Cortex of kidney (tissue), 1 donor: Measurements from ENCODE around the gene DGKI.
"Not testable (repeated sequence)": the region's sequence is repeated elsewhere in the genome, so short reads cannot be mapped to it uniquely, and the experiment has no call there.

Experiments used
- DNase-seq: peaks from one replicate; lab custom pipeline; 2025; lab: John Stamatoyannopoulos, UW

Gene DGKI

GRCh38 chr7:137734221-137734620, 112.6 kb downstream of the DGKI start:
- no peak for DNase-seq

DNA sequence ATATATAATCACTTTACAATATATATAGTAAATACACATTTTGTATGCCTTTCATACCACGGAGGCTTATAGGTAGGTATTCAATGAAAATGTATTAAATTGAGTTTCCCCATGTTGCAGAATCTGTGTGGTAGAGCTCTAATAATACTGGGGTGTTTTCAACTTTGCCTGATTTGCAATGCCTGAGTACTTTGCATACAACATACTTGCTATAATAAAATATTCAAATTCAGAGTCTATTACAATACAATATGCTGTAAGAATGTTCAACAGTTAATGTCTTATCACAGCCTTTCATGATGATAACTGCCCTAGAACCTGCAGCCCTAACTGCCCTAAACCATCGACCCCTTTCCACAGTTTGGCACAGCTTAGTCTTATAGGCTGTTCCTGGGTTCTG, 114.6 kb downstream of the DGKI start:
- no peak for DNase-seq

GRCh38 chr7:137731436-137731835, 115.3 kb downstream of the DGKI start:
- DNase-seq: no peak

GRCh38 chr7:137728426-137728825, 118.3 kb downstream of the DGKI start:
- no peak for DNase-seq

- DNase-seq: no peak
Measured at GRCh38 chr7:137727413-137727812, 119.4 kb downstream of the DGKI start.

- DNase-seq: no peak
Measured at GRCh38 chr7:137718355-137718754, 128.4 kb downstream of the DGKI start.

DNA sequence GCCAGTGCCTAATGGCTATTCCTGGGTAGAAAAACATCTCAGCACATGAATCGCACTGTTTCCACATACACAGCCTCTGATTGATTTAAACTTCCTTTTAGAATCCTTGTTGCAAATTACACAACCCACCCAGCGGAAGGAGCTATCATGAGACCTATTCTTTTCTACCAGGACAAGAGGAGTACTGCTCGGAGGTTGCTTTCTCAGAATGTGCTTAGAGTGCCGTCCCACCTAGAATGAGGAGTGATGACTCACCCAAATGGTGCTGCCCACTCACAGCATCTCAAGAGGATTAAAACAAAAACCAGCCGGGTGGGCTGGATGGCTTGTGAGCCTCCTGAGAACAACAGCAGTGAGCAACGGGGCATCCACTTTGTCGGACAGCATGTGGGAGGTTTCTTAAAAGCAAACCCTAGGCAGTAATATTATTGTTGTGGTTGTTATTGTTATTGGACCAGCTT, 128.9 kb downstream of the DGKI start:
- DNase-seq: no peak

GRCh38 chr7:137717045-137717444, 129.7 kb downstream of the DGKI start:
- no peak for DNase-seq

DNA sequence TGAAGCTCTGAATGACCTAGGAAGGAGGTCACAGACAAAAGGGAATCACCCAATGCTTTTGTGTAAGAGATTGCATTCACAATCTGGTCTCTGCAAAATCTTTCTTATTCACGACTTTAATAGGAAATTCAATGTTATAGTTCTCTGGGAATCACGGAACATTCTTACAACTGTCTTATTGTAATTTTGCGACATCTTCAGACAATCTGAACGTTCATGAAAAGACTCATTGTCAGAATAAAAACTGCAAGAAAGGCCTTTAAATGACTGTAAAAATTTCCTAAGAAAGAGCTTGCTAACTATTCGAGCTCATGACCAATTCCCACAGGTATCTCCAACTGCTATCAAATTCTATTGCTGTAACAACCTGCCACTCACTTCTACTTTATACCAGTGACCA, 130.7 kb downstream of the DGKI start:
- no peak for DNase-seq

- no peak for DNase-seq
Measured at GRCh38 chr7:137715533-137715932, 131.2 kb downstream of the DGKI start.

DNA sequence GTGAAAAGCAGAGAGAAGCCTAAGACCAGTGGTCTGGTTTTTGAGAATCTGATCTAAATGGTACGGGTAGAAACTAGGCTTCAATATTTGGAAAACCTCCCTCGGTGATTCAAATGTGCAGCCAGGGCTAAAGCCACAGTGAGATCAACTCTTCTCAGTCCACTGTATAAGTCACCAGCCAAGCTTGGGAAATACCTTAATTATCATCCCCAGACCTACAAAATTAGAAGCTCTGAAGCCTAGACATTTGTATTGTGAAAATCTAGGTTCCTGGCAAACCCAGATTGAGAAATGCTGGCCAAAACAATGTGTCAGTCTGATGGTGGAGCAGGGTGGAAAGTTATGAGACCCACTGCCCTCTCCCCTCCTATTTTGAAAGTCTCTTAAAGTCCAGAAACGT, 131.7 kb downstream of the DGKI start:
- DNase-seq: no peak

DNA sequence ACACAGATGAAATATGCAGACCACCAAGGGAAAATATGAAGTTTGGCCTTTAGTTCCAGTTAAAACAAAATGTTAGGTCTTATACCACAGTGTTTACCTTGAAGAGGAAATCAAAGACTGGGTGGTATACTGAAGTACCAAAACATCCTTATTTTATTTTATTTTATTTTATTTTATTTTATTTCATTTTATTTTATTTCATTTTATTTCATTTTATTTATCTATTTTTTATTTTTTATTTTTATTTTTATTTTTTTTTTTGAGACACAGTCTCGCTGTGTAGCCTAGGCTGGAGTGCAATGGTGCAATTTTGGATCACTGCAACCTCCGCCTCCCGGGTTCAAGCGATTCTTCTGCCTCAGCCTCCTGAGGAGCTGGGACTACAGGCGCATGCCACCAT, 140.4 kb downstream of the DGKI start:
- not testable (repeated sequence) for DNase-seq

DNA sequence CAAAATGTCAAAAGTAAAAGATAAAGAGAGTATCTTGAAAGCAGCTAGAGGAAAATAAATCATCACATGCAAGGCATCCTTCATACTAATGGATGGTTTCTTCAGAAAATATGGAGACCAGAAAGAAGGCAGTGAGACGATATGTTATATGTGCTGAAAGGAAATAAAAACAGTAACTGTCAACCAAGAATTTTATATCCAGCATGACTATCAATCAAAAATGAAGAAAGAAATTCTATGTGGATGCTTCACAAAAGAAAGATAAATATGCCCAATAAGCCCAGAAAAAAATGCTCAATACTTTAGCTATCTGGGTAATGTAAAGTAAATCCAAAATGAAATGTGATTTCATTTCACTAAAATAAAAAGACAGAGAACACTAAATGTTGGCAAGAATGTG, 142.1 kb downstream of the DGKI start:
- no peak for DNase-seq

DNA sequence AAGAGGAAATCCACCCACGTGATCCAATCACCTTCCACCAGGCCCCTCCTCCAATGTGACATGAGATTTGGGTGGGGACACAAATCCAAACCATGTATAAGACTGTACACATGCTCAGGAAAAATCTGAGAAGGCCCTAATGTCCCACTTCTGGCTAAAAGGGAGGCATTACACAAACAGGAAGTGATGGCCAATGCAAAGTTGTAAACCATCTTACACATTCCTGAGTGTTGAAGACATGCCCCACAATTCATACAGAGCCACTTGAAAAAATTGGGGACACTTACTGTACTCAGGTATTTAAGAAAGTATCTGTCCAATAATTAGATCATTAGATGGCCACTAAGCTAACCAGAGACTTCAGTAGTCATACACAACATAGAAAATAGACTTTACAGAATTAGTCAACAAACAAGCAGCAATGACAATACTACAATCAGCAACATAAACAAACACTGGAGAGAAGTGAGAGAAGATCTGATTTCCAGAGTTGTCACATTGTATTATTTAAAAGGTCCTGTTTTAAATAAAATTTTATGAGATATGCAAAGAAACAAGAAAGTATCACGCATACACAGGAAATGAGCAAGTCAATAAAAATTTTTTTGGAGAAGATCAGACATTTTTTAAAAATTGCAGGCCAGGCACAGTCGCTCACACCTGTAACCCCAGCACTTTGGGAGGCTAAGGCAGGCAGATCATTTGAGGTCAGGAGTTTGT, 143.3 kb downstream of the DGKI start:
- no peak for DNase-seq

GRCh38 chr7:137696988-137697387, 149.8 kb downstream of the DGKI start:
- no peak for DNase-seq

- DNase-seq: no peak
Measured at GRCh38 chr7:137696376-137696775, 150.4 kb downstream of the DGKI start.

DNA sequence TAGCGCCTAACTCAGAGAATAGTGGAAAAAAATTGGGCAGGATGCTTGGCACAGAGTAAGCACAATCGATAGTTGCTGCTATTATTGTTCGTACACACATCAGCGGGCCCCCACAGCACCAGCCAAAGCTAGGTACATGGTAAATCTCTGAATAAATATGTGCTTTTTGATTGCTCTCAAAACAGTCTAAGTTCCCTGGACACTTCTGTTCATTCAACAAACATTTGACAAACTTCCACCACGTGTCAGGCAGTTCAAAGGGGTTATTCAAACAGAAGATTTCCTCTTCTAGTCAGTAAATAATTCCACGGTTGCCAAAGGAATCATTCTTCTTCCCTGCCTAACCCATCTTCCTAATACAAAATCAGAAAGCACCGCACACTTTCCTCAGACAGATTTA, 150.8 kb downstream of the DGKI start:
- DNase-seq: no peak

DNA sequence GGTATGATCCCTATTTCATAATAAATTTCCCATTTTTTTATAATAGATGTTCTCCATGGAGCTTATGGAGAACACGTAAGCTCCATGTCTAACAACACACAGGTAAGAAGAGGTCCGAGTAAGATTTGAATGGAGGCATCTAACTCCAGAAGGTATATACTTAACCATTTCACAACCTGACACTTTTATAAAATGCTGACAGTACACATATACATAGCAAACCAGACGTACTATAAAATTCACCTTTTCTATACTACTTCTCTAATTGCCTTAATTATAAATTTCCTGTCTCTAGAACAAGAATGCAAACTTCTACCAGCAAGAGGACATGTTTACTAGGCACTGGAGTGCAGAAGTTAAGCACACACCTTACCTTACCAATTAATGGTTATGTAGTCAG, 151.3 kb downstream of the DGKI start:
- no peak for DNase-seq

DNA sequence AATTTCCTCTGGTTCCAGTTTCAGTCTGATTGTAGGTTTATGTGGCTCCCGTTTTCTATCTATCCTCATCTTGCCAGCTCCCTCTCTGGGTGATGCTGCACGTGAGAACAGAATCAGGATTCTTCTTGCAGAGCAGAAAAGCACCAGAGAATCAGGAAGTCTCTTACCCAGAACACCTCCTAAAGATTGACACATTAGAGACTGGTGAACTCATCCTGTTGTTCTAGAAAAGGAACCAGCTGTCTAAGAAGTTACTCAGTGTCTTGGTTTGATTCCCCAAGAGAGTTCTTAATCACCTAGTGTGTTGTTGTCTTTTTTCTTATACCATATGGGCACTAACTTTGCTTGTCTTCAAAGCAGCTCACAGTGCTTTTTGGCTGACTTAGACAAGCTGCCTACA, 152.4 kb downstream of the DGKI start:
- DNase-seq: no peak

- no peak for DNase-seq
Measured at GRCh38 chr7:137692399-137692798, 154.4 kb downstream of the DGKI start.

DNA sequence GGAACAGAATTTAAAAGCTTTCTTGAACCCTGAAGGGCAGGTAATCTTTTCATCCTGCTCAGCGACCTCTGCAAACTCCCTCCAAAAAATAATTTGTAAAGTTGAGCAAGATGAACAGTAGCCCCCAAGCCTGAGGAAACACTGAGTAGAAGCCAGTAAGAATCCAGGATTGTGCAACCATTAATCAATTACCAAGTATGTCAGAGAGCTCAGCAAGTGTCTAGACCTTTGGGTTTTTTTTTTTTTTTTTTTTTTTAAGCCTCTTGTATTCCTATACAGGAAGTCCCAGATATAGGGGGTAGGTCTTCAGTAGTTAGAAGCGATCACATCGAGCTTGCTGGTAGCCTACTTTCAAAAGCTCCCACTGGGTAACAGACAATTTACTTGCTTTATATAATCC, 155.2 kb downstream of the DGKI start:
- DNase-seq: no peak

DNA sequence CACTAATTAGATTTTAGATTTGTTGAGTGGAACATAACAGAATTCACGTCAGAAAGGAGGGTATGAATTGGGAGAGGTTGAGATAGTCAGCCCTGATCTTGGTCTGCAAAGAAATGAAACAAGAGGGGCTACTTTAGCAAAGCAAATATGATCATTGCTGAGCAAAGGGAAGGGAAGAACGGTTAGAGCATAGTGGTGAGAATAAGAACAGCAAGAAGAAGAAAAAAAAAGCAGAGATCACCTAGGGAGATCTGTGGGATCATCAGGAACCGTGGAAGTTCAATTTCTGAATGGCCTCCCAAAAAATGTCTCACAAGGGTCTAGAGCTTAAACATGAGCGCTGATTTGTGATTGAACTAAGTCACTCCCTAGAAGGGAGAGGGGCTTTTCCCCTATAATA, 156.1 kb downstream of the DGKI start:
- DNase-seq: no peak

DNA sequence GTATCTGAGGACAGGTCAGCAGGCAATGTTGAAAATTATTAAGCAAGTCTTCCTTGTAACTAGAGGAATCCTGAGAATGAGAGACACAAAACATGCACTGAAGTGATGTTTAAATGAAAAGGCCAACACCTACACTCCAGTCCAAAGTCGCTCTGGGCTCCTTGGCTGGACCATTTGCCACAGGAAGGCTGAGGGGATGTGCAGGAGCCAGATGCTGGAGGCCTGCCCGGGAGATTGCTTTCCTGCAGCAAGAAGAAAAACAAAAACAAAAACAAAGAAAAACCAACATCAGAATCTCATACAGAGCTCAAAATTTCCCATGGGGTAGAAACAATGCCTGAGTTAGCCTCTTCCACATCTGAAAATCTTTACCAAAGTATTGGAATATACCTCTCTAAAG, 157.0 kb downstream of the DGKI start:
- DNase-seq: no peak

GRCh38 chr7:137687556-137688265, 159.1 kb downstream of the DGKI start:
- DNase-seq: no peak
